Measurements from ENCODE around the gene SDCCAG8.

GRCh38 chr1:243409284-243409683 is 153.4 kb downstream of the SDCCAG8 start:
- TF ChIP-seq, protein P1, sequence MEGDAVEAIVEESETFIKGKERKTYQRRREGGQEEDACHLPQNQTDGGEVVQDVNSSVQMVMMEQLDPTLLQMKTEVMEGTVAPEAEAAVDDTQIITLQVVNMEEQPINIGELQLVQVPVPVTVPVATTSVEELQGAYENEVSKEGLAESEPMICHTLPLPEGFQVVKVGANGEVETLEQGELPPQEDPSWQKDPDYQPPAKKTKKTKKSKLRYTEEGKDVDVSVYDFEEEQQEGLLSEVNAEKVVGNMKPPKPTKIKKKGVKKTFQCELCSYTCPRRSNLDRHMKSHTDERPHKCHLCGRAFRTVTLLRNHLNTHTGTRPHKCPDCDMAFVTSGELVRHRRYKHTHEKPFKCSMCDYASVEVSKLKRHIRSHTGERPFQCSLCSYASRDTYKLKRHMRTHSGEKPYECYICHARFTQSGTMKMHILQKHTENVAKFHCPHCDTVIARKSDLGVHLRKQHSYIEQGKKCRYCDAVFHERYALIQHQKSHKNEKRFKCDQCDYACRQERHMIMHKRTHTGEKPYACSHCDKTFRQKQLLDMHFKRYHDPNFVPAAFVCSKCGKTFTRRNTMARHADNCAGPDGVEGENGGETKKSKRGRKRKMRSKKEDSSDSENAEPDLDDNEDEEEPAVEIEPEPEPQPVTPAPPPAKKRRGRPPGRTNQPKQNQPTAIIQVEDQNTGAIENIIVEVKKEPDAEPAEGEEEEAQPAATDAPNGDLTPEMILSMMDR (IDR thresholded peaks at IDR 0.05; ENCODE audit: insufficient read depth, low read depth, low read length), result no peak
- no peak for TF ChIP-seq EZH2 (IDR thresholded peaks at IDR 0.05; ENCODE audit: insufficient read depth, low read length)

All from astrocyte (in vitro differentiated cells and primary cell).